Measurements from ENCODE around the gene UGT2B15.
"Not testable (repeated sequence)": the region's sequence is repeated elsewhere in the genome, so short reads cannot be mapped to it uniquely, and the experiment has no call there.

DNA sequence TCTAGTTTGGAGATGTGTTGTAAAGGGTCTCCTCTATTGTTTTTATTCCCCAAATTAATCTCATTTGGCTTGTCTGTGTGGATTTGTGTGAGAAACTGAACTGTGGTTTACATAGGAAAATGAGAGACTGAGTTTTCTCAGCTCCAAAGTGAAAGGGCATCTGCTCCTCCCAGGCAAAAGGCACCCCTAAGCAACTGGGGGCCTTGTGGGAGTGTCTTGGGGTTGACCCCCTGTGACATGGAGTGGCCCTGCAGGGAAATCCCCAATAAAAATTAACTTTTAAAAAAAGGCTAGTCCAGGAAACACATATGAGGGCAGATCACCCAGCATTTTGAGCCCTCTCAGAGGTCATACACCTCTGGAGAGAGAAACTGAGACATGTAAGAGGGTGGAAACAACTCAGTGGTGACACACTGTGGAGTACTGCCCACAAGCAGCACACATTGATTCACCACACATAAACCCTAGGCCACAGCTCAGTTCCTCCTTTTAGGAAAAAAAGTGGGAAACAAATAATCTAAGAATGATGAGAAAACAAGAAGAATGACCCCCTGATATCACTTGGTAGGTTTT lies 13.3 kb downstream of the UGT2B15 start:
- TF ChIP-seq, protein P1, sequence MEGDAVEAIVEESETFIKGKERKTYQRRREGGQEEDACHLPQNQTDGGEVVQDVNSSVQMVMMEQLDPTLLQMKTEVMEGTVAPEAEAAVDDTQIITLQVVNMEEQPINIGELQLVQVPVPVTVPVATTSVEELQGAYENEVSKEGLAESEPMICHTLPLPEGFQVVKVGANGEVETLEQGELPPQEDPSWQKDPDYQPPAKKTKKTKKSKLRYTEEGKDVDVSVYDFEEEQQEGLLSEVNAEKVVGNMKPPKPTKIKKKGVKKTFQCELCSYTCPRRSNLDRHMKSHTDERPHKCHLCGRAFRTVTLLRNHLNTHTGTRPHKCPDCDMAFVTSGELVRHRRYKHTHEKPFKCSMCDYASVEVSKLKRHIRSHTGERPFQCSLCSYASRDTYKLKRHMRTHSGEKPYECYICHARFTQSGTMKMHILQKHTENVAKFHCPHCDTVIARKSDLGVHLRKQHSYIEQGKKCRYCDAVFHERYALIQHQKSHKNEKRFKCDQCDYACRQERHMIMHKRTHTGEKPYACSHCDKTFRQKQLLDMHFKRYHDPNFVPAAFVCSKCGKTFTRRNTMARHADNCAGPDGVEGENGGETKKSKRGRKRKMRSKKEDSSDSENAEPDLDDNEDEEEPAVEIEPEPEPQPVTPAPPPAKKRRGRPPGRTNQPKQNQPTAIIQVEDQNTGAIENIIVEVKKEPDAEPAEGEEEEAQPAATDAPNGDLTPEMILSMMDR (IDR thresholded peaks at IDR 0.05) = not testable (repeated sequence)
- TF ChIP-seq POLR2AphosphoS5 (IDR thresholded peaks at IDR 0.05) = not testable (repeated sequence)
